ENCODE results near the gene EID1.
A peak's percentile ranks its signal among the peaks of the same experiment; 100 is the strongest.

The EID1 gene

DNA sequence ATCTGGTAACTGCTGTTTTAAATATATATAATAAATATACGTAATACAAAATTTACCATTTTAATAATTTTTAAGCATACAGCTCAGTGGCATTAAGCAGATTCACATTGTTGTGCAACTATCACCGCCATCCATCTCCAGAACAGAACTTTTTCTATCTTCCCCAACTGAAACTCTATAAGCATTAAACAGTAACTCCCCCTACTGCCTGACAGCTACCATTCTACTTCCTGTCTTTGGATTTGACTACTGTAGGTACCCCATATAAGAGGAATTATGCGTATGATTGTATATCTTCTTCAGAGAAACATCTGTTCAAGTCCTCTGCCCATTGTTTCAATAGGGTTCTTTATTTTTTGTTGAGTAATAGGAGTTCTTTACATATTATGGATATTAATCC, 36.8 kb downstream of the EID1 start:
- peak; percentile 35 for DNase-seq

DNA sequence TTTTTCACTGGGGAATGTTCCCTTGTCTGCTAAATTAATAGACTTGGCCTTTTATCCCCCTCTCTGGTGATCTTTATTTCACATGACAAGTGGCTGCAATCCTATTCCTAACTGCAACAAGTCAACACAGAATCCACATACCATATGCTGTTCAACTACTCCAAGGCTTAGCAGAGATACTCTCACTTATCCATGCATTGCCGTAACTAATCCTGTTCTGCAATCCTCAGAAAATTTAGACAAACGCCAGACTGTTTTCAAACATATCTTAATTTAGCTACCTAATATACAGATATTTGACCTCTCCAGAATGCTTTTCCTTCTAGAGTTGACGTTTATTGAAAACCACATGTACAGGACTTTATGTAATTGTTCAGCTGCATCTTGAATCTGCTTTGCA, 37.9 kb downstream of the EID1 start:
- DNase-seq, result no peak

DNA sequence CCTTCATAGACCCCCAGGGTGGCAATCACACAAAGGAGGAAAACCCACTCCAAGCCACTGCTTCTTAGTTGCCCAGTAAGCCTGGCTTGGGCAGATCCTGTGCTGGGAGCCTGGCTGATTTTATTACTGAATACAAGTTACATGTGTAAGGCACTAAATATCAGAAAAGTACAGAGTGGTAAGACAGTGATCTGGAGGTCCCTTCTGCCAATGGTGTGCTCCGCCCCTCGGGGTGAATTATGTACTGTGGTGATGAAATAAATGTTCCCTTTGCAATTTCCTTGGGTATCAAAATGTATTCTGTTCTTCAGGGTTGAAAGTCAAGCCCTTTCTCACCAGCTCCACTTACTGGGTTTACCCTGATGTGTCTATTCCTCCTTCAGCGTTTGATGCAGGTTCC, 38.8 kb downstream of the EID1 start:
- DNase-seq, result no peak

DNA sequence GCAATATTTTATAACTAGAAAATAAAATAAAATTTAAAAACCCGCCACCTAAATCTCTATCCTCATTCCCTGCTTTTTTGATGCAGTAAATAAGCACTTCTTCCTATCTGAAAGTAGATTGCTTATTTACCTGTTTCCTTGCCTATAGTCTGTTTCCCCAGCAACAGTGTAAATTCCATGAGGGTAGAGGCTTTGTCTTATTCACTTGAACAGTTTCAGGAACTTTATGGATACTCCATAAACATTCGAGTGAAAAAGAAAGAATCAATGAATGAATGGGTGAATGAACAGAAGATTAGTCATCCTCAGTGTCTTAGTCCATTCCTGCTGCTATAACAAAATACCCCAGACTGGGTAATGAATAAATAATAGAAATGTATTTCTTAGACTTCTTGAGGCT, 44.1 kb downstream of the EID1 start:
- DNase-seq, result no peak

DNA sequence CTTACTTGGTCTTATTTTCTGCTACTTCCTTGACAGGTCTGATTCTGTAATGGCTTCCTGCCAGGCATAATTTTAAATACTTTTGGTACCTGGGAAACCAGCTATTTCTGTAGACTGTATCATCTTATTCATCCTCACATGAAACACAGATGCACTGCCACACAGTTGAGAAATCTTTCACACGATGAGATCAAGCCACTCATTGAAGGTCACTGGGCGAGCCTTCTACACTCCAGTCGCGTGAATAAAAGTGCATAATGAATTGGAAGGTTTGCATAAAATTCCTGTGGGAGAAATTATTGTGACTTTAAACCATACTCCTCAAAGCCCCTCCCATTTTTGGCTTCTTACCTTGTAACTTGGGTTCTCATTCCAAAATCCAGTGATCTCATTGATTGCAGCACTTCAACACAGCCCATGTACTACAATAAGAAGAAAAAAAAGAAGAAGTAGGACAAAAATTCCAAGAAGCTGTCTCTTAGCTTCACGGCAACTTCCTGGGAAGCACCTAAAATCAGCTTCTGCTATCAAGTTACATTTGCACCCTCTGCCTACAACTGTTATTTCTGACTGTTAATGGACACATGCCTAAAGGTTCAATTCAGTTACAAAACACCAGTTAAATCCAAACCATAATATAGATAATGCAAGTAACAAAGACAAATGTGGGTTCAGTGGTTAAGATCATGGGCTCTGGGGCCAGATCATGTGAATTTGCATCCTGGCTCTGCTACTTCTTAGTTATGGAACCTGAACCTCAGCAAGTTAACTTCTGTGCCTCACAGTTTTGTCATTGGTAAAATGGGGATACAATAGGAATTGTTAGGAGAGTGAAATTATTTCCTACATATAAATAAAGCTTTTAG, 46.8 kb downstream of the EID1 start:
- no peak for DNase-seq

DNA sequence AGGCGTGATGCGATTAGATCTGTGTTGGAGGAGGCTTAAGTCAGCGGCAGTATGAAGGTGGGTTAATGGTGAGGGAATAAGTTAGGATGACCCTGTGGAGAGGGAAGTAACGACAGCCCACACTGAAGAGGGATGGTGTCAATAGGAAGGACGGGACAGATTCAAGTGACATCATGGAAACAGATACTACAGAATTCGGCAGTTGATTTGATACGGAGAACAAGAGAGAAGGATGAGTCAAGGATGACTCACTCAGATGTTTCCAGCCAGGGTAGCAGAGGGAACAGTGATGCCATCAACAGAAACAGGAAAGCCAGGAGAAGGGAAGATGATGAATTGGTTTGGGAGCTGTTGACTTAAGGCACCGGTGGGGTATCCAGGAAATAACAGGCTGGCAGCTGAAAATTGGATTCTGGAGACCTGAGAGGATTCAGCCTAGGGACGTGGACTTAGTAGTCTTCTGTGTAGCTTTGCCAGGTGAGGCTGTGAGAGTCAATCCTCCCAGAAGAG, 47.8 kb downstream of the EID1 start:
- DNase-seq, result peak; percentile 96

DNA sequence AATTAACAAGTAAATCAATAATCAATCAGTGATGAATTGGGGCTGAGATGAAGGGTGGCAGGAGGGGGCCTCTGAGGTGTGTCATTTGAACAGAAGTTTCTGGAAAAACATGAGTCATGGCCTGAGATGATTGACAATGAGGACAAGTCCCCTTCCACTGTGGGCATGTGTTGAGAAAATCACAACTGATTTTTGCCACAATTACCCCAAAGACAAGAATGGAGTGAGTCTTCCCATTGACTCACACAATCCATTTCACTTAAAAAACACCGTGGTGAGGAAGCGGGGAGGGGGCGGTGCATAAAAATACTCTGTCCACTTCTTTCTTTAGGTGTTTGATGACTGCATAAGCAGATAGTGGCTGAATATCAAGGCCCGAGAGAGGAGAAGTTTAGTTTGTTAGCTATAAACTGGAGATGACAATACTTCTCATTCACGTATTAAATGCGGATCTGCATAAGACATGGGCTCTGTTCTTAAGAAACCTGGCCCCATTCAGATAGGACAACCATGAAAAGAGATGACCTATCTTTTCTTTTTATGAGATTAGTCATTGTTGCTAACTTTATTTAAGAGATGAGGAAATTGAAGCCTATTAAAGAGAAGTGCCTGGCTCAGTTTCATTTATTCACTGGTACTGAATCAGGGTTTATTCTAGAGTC, 51.1 kb downstream of the EID1 start:
- DNase-seq, result no peak

DNA sequence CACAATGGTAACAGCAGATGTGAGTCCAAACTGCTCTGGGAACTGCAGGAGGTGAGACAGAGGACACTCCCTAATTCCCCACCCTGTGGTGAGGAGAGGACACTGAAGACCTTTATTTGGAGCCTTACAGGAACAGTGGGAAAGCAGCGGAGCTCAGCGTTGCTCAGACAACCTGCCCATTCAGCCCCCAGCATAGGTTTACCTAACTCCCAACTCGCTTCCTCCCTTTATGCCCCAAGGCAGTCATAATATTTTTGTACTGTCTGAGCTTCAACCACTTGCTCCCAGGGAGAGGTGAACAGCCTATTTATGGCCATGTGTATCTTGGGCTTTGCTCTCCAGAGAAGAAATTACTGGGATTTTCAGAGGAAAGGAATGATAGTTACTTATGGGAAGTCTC, 51.7 kb downstream of the EID1 start:
- DNase-seq, result no peak

Data from HCEC 1CT (cell line).